Left cardiac atrium (tissue), 4 donors: ENCODE results near the gene BICD1. TPM values are rescaled to one million over a fixed set of nuclear protein-coding genes. Genes with fewer than 3 reads are reported as not detected.
"Not testable (repeated sequence)": the region's sequence is repeated elsewhere in the genome, so short reads cannot be mapped to it uniquely, and the experiment has no call there.

Experiments used
- ATAC-seq, 2 donors: fragments of 200-7000 bp; cut with Tn5 transposase; one replicate each; pipeline ENCODE4 v1.9.1; 2020; ENCODE audit warnings: mild to moderate bottlenecking in 2 of 2, moderate library complexity in 2 of 2
- DNase-seq: peaks from one replicate; pipeline ENCODE4 v3.0.0-alpha.2; 2020
- intact Hi-C, 2 donors: fragments of 100-400 bp; cut with DNase I; formaldehyde crosslinking; loops; one replicate each; pipeline versions ENCODE4 v1.14.1 to v1.15.1; 2022 to 2023
- long read RNA-seq: library from polyadenylated mRNA; unstranded; transcript quantifications from one replicate; pipeline ENCODE4 v2.0.0, GENCODE V29; 2021
- total RNA-seq, 2 donors: library from RNA; stranded (reverse); fragmentation: NEBNext Ultra II Directional; extraction: Animal tissue kit (Norgen Biotek cat#: 25700); gene quantifications; one replicate each; pipeline ENCODE4 v1.2.1, GENCODE V29; 2021
- donor health status: DM: no; HTN: yes; CAD: no.
- donor health status: DM: no; HTN: yes; CAD: no; lungs with severe emphysema.
- donor health status: DM: yes; HTN: yes; CAD: no.
- donor health status: Dilated cardiomyopathy.

Gene BICD1
- 10 to 100 TPM in 1 of 2 donors, 1 to 10 TPM in 1; 5.6 to 14.6 TPM for total RNA-seq
- long read RNA-seq, partial matches to known transcripts, result 1 of 4 reads
- long read RNA-seq, other reads (novel, unspliced or antisense), result 2 of 4 reads

DNA sequence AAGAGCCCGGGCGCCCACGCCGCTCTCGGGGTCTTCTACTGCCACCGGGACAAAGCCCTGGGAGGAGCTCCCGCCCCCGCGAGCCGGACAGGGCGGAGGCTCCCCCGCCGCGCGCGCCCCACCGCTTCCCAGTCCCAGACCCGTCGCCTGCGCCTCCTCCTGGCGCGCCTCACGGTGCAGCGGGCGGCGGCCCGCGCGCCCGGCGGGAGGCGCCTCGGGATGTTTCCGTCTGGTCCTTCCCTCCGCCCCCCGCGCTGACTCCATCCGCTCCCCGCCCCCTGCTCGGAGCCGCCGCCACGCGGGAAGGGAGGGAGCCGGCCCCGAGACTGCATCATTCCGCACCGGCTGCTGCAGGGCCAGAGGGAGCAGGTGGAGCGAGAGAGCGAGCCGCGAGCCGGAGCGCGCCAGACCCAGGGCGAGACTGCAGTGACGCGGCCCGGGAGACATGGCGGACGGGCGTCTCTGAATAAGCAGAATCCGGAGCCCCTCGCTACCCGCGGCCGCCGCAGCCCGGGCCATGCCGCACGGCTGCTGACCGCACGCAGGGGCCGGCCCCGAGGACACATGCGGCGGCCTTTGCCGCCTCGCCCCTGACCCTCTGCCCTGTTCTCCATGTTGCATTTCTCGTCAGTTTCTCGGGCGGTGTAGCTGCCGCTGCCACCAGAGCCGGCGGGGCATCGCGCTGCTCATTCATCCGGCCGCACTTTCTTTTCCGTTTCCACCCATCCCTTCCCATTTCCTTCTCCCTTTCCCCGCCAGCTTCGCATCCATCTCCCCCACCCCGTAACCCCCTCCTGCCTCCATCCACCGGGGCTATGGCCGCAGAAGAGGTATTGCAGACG is at the start of gene BICD1:
BICD1 (plus strand) TSS at position 331 of the 842 bp plus-strand sequence; CDS start at position 816, 485 bp downstream.
- intact Hi-C loops, result no loop called here
- ATAC-seq (peak; percentile 97 to 98), DNase-seq (peak; percentile 91)

GRCh38 chr12:32061033-32061432 is 45.6 kb upstream of the BICD1 start:
- DNase-seq, result no peak
- intact Hi-C loops, result no loop called here
- ATAC-seq, result no peak

DNA sequence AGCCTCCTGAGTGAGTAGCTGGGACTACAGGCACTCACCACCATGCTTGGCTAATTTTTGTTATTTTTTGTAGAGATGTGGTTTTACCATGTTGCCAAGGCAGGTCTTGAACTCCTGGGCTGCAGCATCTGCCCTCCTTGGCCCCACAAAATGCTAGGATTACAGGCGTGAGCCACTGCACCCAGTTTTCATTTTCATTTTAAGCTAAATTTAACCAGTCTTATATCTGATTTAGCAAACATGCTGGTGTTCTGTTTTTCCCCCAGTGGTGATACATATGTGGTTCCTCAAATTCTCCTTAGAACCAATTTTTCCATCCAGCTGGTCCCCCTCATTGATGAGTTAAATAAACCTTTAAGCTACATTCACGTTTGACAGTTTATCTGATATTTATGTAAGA is 43.8 kb upstream of the BICD1 start:
- DNase-seq, result no peak
- no peak for ATAC-seq
- intact Hi-C loops, result no loop called here

- DNase-seq (no peak), ATAC-seq (no peak)
- intact Hi-C loops, result no loop called here
Observed at GRCh38 chr12:32063796-32064195, 42.9 kb upstream of the BICD1 start.

DNA sequence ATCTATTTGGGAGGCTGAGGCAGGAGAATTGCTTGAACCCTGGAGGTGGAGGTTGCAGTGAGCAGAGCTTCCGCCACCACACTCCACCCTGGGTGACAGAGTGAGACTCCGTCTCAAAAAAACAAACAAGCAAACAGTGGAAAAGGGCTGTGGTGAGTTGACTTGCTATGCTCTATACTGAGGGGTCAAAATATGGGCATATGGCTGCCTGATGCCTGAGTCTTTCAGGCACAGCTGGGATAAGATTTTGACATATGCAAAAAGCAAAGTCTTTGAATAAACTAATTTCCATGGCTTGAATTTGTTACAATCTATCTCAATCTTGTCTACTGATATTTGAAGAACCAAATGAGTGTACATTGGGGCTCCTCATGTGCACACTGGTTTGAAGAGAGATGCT is 40.4 kb upstream of the BICD1 start:
- intact Hi-C loops, result no loop called here
- ATAC-seq, result no peak
- DNase-seq, result no peak

DNA sequence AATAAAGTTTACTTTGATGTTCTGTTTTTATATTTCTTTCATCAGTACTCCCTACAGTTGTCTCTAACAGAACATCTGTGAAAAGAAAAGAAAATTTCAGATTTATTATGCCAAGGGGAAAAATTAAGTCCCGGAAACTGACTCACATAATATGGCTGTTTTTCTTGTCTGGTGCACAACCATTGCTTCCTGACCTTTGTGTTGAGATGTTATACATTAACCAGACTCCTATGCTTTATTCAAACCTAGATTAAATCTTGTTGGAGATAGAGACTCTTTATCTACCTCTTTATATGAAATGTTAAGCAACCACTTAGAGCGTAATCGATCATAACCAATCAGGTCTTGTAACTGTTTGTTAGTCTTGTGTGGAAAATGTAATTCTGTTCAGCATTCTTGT is 37.6 kb upstream of the BICD1 start:
- ATAC-seq (no peak), DNase-seq (no peak)
- intact Hi-C loops, result no loop called here

- DNase-seq (no peak), ATAC-seq (no peak)
- intact Hi-C loops, result no loop called here
Observed at GRCh38 chr12:32069731-32070130, 36.9 kb upstream of the BICD1 start.

DNA sequence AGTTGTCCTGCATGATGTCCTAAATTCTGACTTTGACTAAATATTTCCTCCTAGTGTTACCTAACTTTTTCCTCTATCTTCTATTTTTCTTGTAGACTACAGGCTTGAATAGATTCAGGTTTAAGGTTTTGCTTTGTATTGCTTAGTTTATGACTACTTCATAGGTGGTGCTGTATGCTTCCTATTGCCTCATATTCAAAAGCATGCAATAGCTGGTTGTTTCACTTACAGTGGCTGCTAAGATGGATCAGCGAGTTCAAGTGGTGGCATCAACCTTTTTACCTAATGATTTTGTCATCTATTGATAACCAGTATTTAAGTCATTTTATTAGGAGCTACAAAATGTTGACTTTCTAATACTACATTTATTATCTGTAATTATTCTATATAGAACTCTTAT is 36.3 kb upstream of the BICD1 start:
- no peak for ATAC-seq
- intact Hi-C loops, result no loop called here
- no peak for DNase-seq

DNA sequence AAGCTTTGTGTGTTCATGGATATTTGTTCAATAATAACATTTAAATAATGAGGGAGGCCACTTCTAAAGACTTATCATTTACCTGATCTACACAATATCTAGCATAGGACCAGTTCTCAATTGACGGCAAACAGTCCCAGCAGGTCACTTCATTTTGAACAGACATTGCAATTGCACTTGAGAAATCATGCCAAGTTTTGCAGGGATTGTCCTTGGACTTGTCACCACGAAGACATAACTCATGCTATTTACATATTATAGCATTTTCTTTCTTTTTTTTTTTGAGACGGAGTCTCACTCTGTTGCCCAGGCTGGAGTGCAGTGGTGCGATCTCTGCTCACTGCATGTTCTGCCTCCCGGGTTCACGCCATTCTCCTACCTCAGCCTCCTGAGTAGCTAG is 34.5 kb upstream of the BICD1 start:
- DNase-seq (no peak), ATAC-seq (no peak)
- intact Hi-C loops, result no loop called here

DNA sequence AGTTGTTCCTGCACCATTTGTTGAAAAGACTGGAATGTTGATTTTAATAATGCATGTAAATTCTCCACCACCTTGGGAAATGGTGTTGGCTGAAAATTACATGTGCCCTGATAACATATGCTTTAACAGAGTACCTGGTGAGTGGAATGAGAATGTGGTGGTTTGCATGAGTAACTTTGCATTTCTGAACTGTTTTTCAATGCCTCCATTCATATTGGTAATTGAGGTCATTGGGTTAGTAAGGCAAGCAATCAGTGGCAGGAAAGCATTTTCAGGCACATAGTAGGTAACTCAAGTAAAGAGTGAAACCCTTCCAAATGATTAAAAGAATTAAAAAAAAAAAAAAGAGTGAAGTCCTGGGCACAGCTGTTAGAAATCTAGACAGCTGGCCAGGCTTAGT is 32.2 kb upstream of the BICD1 start:
- no peak for DNase-seq
- intact Hi-C loops, result no loop called here
- ATAC-seq, result no peak

GRCh38 chr12:32076941-32077340 is 29.7 kb upstream of the BICD1 start:
- intact Hi-C loops, result no loop called here
- DNase-seq, result no peak
- no peak for ATAC-seq

- no peak for DNase-seq
- intact Hi-C loops, result no loop called here
- ATAC-seq, result no peak
Observed at GRCh38 chr12:32080435-32080834, 26.2 kb upstream of the BICD1 start.

GRCh38 chr12:32083489-32083888 is 23.2 kb upstream of the BICD1 start:
- DNase-seq, result no peak
- intact Hi-C loops, result no loop called here
- peak in 1 of 2 donors; percentile 70 for ATAC-seq

DNA sequence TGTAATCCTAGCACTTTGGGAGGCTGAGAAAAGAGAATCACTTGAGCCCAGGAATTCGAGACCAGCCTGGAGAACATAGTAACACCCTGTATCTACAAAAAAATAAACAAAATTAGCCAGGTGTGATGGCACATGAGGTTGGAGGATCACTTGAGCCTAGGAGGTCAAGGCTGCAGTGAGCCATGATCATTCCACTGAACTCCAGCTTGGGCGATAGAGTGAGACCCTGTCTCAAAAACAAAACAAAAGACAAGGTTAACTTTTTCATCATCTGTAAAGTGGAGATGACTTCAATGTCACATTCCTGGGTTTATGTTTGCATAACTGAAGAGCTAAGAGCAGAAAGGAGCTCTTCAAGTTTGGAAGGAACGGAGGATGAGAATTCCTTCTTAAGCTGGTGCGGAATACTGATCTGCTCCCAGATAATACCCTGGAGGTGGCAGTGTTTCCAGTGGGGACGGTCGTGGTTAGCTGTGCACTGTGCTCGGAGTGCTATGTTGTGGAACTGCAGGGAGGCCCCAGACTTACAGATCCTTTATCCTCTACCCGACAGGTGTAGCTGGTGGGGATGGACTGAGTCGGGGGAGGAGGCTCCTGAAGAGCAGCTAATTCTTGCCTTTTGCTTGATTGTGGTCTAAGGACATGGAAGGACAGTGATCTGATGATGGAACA is 22.5 kb upstream of the BICD1 start:
- DNase-seq, result no peak
- ATAC-seq, result no peak
- intact Hi-C loops, result no loop called here

GRCh38 chr12:32084753-32085152 is 21.9 kb upstream of the BICD1 start:
- no peak for DNase-seq
- ATAC-seq, result no peak
- intact Hi-C loops, result no loop called here

GRCh38 chr12:32087306-32087705 is 19.3 kb upstream of the BICD1 start:
- ATAC-seq, result no peak
- DNase-seq, result no peak

DNA sequence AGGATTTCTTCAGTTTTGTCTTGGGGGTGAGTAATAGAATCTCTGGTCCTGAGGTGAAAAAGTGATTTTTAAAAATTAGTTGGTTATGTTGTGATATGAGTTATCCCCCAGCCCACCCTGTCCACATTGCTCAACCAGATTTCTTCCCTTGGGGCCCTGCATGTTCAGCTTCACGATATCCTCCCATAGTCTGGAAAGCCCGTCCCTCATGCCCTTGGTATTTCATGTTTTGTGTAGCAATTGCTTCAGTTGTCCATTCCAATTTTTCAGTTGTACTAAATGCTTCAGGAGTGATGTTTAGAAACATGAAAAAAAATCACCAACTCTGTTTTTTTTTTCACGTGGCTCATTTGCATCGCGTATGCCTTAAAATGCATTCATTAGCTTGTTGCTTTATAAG is 17.5 kb upstream of the BICD1 start:
- DNase-seq (no peak), ATAC-seq (no peak)
- intact Hi-C loops, result no loop called here

More at GRCh38 chr12:32087306-32087705, 19.3 kb upstream of the BICD1 start:
- intact Hi-C loops, result no loop called here

DNA sequence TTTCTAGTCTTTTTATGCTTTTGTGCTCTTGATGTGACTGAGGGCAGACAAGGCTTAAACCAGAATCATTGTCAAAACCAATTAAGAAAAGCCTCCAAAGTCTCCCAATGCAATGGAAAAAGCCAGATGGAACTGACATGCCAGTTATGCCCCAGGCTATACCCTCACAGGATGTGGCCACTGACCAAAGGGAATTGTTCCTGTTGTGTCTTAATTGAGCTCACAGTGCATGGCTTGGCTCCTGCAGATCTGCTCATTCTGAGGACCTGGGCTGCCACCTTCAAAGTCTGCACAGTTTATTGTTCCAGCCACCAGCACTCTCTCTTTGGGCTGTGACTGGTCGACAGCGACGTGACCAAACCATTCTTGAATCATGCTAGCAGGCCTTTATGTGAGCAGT is 17.1 kb upstream of the BICD1 start:
- intact Hi-C loops, result no loop called here
- DNase-seq, result no peak
- ATAC-seq, result no peak

DNA sequence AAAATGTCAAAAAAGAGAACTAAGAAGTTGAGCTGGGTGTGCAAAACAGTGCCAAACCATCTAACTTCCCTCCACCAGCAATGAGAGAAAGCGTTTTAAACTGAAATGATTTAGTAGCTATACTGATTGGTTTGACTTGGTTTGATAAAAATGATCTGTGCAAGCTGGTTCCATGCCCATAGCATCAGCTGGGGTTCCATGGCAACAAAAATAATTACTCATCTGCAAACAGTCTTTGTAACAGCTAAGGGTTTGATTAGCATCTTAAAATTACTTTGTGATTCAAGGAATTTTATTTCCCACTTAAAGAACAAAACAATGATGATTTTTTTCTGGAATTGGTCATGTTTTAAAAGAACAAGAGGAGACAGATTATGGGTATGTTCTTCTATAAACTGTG is 15.0 kb upstream of the BICD1 start:
- DNase-seq (no peak), ATAC-seq (no peak)
- intact Hi-C loops, result no loop called here

- DNase-seq, result no peak
- intact Hi-C loops, result no loop called here
- no peak for ATAC-seq
Observed at GRCh38 chr12:32098112-32098511, 8.5 kb upstream of the BICD1 start.

DNA sequence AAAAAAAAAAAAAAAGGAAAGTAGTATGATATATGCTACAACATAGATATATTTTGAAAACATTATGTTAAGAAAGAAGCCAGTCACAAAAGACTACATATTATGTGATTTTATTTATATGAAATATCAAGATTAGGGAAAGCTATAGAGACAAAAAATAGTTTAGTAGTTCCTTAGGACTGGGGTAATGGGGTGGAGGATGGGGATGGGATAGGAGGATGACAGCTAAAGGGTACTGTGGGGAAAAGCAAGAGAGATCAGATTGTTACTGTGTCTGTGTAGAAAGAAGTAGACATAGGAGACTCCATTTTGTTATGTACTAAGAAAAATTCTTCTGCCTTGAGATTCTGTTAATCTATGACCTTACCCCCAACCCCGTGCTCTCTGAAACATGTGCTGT is 7.4 kb upstream of the BICD1 start:
- DNase-seq, ATAC-seq, intact Hi-C loops: not testable (repeated sequence)
